ENCODE measurements around the gene SIRT2. TPM values are rescaled to one million over a fixed set of nuclear protein-coding genes. Genes with fewer than 3 reads are reported as not detected.

Gene SIRT2
- total RNA-seq = 10 to 100 TPM; 39.8 to 71.5 (median 52.7) TPM

DNA sequence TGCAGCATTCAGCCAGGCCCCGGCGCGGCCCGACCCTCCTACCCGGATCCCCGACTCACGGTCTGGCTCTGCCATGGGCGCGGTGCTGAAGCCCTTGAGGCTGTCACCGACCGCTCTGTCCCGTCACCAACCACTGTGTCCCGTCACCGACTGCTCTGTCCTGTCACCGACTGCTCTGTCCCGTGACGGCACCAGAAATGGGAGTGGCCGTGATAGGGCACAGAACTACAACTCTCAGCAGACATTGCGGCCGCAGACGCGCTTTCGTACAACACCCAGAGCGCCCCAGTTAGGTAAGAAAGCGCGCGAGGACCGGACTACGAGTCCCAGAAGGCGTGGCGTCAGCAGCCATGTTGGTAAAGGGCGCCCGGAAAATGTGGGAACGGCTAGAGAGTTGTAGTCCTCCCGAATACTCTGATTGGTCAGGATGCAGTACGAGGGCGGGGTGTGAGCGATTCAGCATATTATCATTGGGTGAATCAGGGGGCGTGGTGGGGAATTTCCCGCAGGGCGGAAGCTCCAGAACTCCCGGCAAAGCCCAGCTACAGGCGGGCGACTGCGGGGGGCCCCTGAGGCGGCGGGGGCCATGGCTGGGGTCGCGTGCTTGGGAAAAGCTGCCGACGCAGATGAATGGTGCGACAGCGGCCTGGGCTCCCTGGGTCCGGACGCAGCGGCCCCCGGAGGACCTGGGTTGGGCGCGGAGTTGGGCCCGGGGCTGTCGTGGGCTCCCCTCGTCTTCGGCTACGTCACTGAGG lies at the start of gene SIRT2, which contains the start of gene NFKBIB:
SIRT2 (minus strand) TSS at position 172 of the 755 bp plus-strand sequence; CDS start at position 75, 97 bp downstream.
NFKBIB (plus strand) TSS at position 523 of the 755 bp plus-strand sequence; CDS start at position 587, 64 bp downstream.
- intact Hi-C loops (cut with DNase I) = no loop called here
- peak; percentile 100 for DNase-seq
- peaks cover 0 to 16% (median 0%) of the 10 kb centered on the region in 3 donors for H3K36me3 ChIP-seq
- peaks cover 20 to 53% (median 20%) of the 10 kb centered on the region in 3 donors for H3K4me1 ChIP-seq
- no peaks in the 10 kb centered on the region for H3K9me3 ChIP-seq
- H3K27ac ChIP-seq = peak within 1 kb of the TSS; percentile 94 to 99 (median 96)
- TF ChIP-seq, protein P1, sequence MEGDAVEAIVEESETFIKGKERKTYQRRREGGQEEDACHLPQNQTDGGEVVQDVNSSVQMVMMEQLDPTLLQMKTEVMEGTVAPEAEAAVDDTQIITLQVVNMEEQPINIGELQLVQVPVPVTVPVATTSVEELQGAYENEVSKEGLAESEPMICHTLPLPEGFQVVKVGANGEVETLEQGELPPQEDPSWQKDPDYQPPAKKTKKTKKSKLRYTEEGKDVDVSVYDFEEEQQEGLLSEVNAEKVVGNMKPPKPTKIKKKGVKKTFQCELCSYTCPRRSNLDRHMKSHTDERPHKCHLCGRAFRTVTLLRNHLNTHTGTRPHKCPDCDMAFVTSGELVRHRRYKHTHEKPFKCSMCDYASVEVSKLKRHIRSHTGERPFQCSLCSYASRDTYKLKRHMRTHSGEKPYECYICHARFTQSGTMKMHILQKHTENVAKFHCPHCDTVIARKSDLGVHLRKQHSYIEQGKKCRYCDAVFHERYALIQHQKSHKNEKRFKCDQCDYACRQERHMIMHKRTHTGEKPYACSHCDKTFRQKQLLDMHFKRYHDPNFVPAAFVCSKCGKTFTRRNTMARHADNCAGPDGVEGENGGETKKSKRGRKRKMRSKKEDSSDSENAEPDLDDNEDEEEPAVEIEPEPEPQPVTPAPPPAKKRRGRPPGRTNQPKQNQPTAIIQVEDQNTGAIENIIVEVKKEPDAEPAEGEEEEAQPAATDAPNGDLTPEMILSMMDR (IDR thresholded peaks at IDR 0.05) = peak in 1 of 6 experiments; percentile 37
- peak in 3 of 4 donors; percentile 68 to 87 (median 81) for TF ChIP-seq POLR2A (IDR thresholded peaks at IDR 0.05)
- no peaks in the 10 kb centered on the region for H3K27me3 ChIP-seq
- WGBS, 2 donors = 0% methylated on average over 17 to 31 of the region's 64 CpGs
- peak within 1 kb of the TSS; percentile 72 to 99 (median 84) for H3K4me3 ChIP-seq

DNA sequence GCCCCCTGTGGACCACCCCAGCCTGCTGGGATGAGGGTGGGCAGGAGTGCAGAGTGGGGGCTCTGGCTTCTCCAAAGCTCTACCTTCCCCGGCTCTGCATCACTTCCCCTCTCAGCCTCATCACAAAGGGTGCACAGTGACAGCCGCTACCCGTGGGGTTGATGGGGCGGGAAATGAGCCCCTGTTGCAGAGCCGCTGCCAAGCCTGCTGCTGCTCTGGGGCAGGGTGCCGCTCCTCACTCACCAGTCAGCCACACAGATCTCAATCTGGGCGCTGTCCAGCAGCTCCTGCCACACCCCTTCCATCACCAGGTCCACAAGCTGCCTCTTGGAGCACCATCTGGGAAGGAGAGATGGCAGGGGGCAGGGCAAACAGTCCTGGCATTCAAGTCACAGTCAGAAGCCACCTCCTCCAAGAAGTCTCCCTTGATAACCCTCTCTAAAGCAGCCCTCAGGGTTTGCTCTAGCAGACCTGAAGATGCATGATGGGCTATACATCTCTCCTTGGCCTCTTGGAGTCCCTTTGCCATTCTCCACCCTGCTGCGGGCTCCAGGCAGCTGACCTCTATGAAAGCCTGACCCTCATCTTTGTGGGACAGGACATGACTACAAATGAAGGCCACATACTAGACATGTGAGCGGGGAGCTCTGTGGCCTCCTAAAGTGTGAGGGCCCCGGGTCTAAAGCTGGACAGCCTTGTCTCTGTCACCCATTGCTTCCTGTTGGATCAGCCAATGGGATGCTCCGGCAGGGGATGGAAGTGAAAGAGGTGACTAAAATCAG lies 47.0 kb upstream of the SIRT2 start:
- H3K4me1 ChIP-seq = peaks cover 6 to 14% (median 10%) of the 10 kb centered on the region in 3 donors
- no peak overlapping the region for H3K4me3 ChIP-seq
- no peak for DNase-seq
- TF ChIP-seq, protein P1 (IDR thresholded peaks at IDR 0.05) = no peak
- TF ChIP-seq POLR2A (IDR thresholded peaks at IDR 0.05) = no peak
- no peaks in the 10 kb centered on the region for H3K27me3 ChIP-seq
- H3K9me3 ChIP-seq = no peaks in the 10 kb centered on the region
- intact Hi-C loops (cut with DNase I) = no loop called here
- no peak overlapping the region for H3K27ac ChIP-seq
- peaks cover 0 to 13% (median 0%) of the 10 kb centered on the region in 3 donors for H3K36me3 ChIP-seq
- WGBS, 2 donors = 79 to 86% methylated on average over 6 to 8 of the region's 11 CpGs

DNA sequence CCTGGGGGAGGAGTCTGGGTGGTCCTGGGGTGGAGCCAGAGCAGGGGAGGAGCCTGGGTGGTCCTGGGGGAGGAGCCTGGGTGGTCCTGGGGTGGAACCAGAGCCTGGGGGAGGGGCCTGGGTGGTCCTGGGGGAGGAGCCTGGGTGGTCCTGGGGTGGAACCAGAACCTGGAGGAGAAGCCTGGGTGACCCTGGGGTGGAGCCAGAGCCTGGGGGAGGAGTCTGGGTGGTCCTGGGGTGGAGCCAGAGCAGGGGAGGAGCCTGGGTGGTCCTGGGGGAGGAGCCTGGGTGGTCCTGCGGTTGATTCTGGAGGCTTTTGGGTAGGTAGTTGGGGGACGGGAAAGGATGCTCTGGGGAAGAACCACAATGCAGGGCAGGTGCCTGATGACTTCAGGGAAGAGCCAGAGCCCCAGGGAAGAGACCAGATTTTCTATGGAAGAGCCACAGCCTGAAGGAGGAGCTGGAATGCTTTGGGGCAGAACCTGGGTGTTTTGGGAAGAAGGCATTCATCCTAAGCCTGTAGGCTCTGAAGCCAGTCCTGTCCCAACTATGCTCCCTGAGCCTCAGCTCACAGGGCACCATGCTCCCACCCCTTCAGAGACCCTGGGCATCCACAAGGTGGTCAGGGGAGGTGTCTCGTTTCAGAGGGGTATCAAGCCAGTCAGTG lies 46.3 kb upstream of the SIRT2 start:
- WGBS, 2 donors = 87 to 100% methylated on average over 2 to 3 of the region's 3 CpGs
- Histone ChIP-seq H3K27ac (no peak overlapping the region), H3K4me1 (peaks cover 6 to 14% (median 10%) of the 10 kb centered on the region in 3 donors), H3K36me3 (peaks cover 0 to 13% (median 0%) of the 10 kb centered on the region in 3 donors), H3K27me3 (no peaks in the 10 kb centered on the region), H3K9me3 (no peaks in the 10 kb centered on the region), H3K4me3 (no peak overlapping the region)
- intact Hi-C loops (cut with DNase I) = no loop called here
- TF ChIP-seq POLR2A (IDR thresholded peaks at IDR 0.05) = no peak
- TF ChIP-seq, protein P1 (IDR thresholded peaks at IDR 0.05) = no peak
- no peak for DNase-seq

DNA sequence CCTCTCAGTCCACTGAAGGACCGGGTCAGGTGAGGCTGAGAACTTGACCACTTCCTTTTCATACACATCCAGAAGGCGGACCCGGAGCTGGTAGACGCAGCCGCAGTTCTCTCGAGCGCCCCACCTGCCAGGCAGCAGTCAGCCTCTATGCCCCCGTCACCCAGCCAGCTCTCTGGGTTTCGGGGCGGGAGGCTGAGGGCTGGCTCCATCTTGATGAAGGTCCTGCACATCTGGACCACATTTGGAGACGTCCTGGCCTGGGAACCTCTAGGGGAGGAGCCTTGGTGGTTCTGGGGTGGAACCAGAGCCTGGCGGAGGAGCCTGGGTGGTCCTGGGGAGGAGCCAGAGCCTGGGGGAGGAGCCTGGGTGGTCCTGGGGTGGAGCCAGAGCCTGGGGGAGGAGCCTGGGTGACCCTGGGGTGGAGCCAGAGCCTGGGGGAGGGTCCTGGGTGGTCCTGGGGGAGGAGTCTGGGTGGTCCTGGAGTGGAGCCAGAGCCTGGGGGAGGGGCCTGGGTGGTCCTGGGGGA lies 45.6 kb upstream of the SIRT2 start:
- WGBS, 2 donors = 80% methylated on average over 1 of the region's 12 CpGs; no CpG with 5 or more reads in 1 of the 2 donors
- Histone ChIP-seq H3K27ac (no peak overlapping the region), H3K27me3 (no peaks in the 10 kb centered on the region), H3K4me1 (peaks cover 2 to 7% (median 5%) of the 10 kb centered on the region in 3 donors), H3K4me3 (no peak overlapping the region), H3K9me3 (no peaks in the 10 kb centered on the region), H3K36me3 (peaks cover 0 to 13% (median 0%) of the 10 kb centered on the region in 3 donors)
- TF ChIP-seq POLR2A (IDR thresholded peaks at IDR 0.05) = no peak
- TF ChIP-seq, protein P1 (IDR thresholded peaks at IDR 0.05) = no peak
- intact Hi-C loops (cut with DNase I) = no loop called here
- no peak for DNase-seq
